Parathyroid adenoma (tissue), 2 donors: ENCODE results near the gene OXA1L.
"Not testable (repeated sequence)": the region's sequence is repeated elsewhere in the genome, so short reads cannot be mapped to it uniquely, and the experiment has no call there.

Experiments used
- H2AFZ ChIP-seq: fragments of 300-600 bp; sonication (generic); one replicate; pipeline ENCODE4 v1.7.0; 2017; ENCODE audit warnings: antibody characterized with exemption, mild to moderate bottlenecking
- H3K27ac ChIP-seq: fragments of 300-600 bp; sonication (generic); one replicate; pipeline ENCODE4 v1.7.0; 2017
- H3K27me3 ChIP-seq: fragments of 300-600 bp; sonication (generic); one replicate; pipeline ENCODE4 v1.7.0; 2017; ENCODE audit warnings: low read length; ENCODE audit not compliant: control insufficient read depth, insufficient read depth
- H3K36me3 ChIP-seq: fragments of 300-600 bp; sonication (generic); one replicate; pipeline ENCODE4 v1.7.0; 2017; ENCODE audit warnings: low read length; ENCODE audit not compliant: control insufficient read depth, insufficient read depth
- H3K4me1 ChIP-seq: fragments of 300-600 bp; sonication (generic); one replicate; pipeline ENCODE4 v1.7.0; 2017; ENCODE audit warnings: control low read depth
- H3K4me2 ChIP-seq: fragments of 300-600 bp; sonication (generic); one replicate; pipeline ENCODE4 v1.7.0; 2017; ENCODE audit warnings: low read length
- H3K4me3 ChIP-seq: fragments of 300-600 bp; sonication (generic); one replicate; pipeline ENCODE4 v1.7.0; 2017; ENCODE audit warnings: low read depth, low read length
- H3K79me2 ChIP-seq: fragments of 300-600 bp; sonication (generic); one replicate; pipeline ENCODE4 v1.7.0; 2017; ENCODE audit warnings: control low read depth
- H3K9ac ChIP-seq: fragments of 300-600 bp; sonication (generic); one replicate; pipeline ENCODE4 v1.7.0; 2017; ENCODE audit warnings: mild to moderate bottlenecking
- H3K9me3 ChIP-seq: fragments of 300-600 bp; sonication (generic); one replicate; pipeline ENCODE4 v1.7.0; 2017; ENCODE audit warnings: low read length; ENCODE audit not compliant: control insufficient read depth
- CTCF ChIP-seq: fragments of 300-600 bp; sonication (generic); IDR thresholded peaks from one replicate; pipeline ENCODE4 v1.7.0; 2017; ENCODE audit warnings: antibody characterized with exemption, mild to moderate bottlenecking
- donor health status: primary hyperparathyroidism.

OXA1L gene

GRCh38 chr14:22802860-22803686 lies 36.6 kb downstream of the OXA1L start:
- Histone ChIP-seq H3K79me2 (peaks cover 13% of the 10 kb centered on the region), H3K4me3 (no peak overlapping the region), H3K9ac (no peak overlapping the region), H3K27ac (no peak overlapping the region), H3K4me1 (peaks cover 11% of the 10 kb centered on the region), H3K4me2 (no peak overlapping the region), H3K36me3 (no peaks in the 10 kb centered on the region), H3K9me3 (no peaks in the 10 kb centered on the region), H3K27me3 (no peaks in the 10 kb centered on the region), H2AFZ (no peak overlapping the region)
- no peak for TF ChIP-seq CTCF

GRCh38 chr14:22803687-22803974 lies 37.1 kb downstream of the OXA1L start:
- Histone ChIP-seq H3K4me3 (no peak overlapping the region), H3K79me2 (peaks cover 13% of the 10 kb centered on the region), H3K27me3 (no peaks in the 10 kb centered on the region), H3K9me3 (no peaks in the 10 kb centered on the region), H3K9ac (no peak overlapping the region), H2AFZ (no peak overlapping the region), H3K36me3 (no peaks in the 10 kb centered on the region), H3K4me2 (no peak overlapping the region), H3K27ac (no peak overlapping the region), H3K4me1 (peaks cover 15% of the 10 kb centered on the region)
- TF ChIP-seq CTCF = no peak

- H3K9me3 ChIP-seq, H3K9ac ChIP-seq, H3K4me2 ChIP-seq, H3K4me3 ChIP-seq, H2AFZ ChIP-seq, H3K27me3 ChIP-seq, H3K36me3 ChIP-seq, H3K27ac ChIP-seq, H3K79me2 ChIP-seq: not testable (repeated sequence)
- peaks cover 22% of the 10 kb centered on the region for H3K4me1 ChIP-seq
Measured at GRCh38 chr14:22805235-22805634, 38.7 kb downstream of the OXA1L start.

- H3K4me3 ChIP-seq = peak overlapping the region; percentile 16
- peak overlapping the region; percentile 31 for H3K4me2 ChIP-seq
- no peaks in the 10 kb centered on the region for H3K36me3 ChIP-seq
- H3K9ac ChIP-seq = no peak overlapping the region
- H3K27me3 ChIP-seq = no peaks in the 10 kb centered on the region
- H3K9me3 ChIP-seq = no peaks in the 10 kb centered on the region
- peak overlapping the region; percentile 52 for H2AFZ ChIP-seq
- peaks cover 13% of the 10 kb centered on the region for H3K4me1 ChIP-seq
- peaks cover under 1% of the 10 kb centered on the region for H3K79me2 ChIP-seq
- no peak for TF ChIP-seq CTCF
- peak overlapping the region; percentile 77 for H3K27ac ChIP-seq
Measured at GRCh38 chr14:22807432-22808087, 41.1 kb downstream of the OXA1L start.

- peaks cover 15% of the 10 kb centered on the region for H3K4me1 ChIP-seq
- no peak overlapping the region for H3K4me3 ChIP-seq
- H3K79me2 ChIP-seq = no peaks in the 10 kb centered on the region
- no peak overlapping the region for H3K4me2 ChIP-seq
- H3K9ac ChIP-seq = no peak overlapping the region
- TF ChIP-seq CTCF = no peak
- no peaks in the 10 kb centered on the region for H3K27me3 ChIP-seq
- H3K27ac ChIP-seq = peak overlapping the region; percentile 77
- no peaks in the 10 kb centered on the region for H3K9me3 ChIP-seq
- no peak overlapping the region for H2AFZ ChIP-seq
- H3K36me3 ChIP-seq = no peaks in the 10 kb centered on the region
Measured at GRCh38 chr14:22808388-22809209, 42.1 kb downstream of the OXA1L start.
